K562 (cell line): ENCODE results near the gene TRPC1. TPM values are rescaled to one million over a fixed set of nuclear protein-coding genes. Genes with fewer than 3 reads are reported as not detected.

Source experiments
- ATAC-seq: fragments of 200-7000 bp; cut with Tn5 transposase; 3 replicates; pipeline ENCODE4 v1.9.1; 2020; ENCODE audit warnings: moderate library complexity
- BruUV-seq: library from RNA; stranded (reverse); fragments of 400-500 nt; replicated peaks from 2 replicates; lab custom pipeline; 2021; lab: Mats Ljungman, UMichigan
- CTCF ChIA-PET: fragments of 300-600 bp; formaldehyde crosslinking; extraction: SDS; loops from one replicate; lab custom pipeline; 2021; ENCODE audit warnings: low intra/inter-chr PET ratio; lab: Yijun Ruan, JAX
- POLR2A ChIA-PET: fragments of 300-600, 350-650 bp; sonication (Branson Sonifier 250); formaldehyde crosslinking; extraction: SDS; loops from one replicate; lab custom pipeline; 2021; ENCODE audit warnings: antibody characterized with exemption, inconsistent platforms; lab: Yijun Ruan, JAX
- DNase-seq, 4 experiments: peaks; one replicate each; pipeline versions ENCODE4 v3.0.0 to v3.0.0-alpha.2; 2011 to 2018; ENCODE audit warnings: low spot score in 3 of 4, mixed read lengths in 3 of 4; ENCODE audit errors: extremely low read depth in 1 of 4
- FAIRE-seq: peaks from 2 replicates; lab custom pipeline; 2011; peaks lifted over from hg19 to GRCh38; lab: Jason Lieb, UNC
- H2AFZ ChIP-seq: 2 replicates; pipeline ENCODE4 v1.6.0; 2011; ENCODE audit warnings: low read depth, low read length, control low read depth, inconsistent platforms
- H3K27ac ChIP-seq: fragments of 200-600 bp; 3 replicates; pipeline ENCODE4 v1.8.0; 2011; ENCODE audit warnings: low read depth, mild to moderate bottlenecking, control low read depth, inconsistent platforms, low read length, moderate library complexity, mixed read lengths; ENCODE audit errors: extremely low read depth
- H3K27me3 ChIP-seq, 2 experiments: fragments of 300-600 bp in 1 of 2; 2 replicates in 1 of 2; 3 replicates in 1 of 2; pipeline versions ENCODE4 v1.6.0 to v1.8.0; 2011; ENCODE audit warnings: inconsistent platforms in 2 of 2, low read length in 2 of 2, mild to moderate bottlenecking in 1 of 2, mixed read lengths in 1 of 2, moderate library complexity in 1 of 2; ENCODE audit not compliant: control insufficient read depth in 2 of 2, insufficient read depth in 2 of 2
- H3K36me3 ChIP-seq: fragments of 300-600 bp; 3 replicates; pipeline ENCODE4 v1.8.0; 2011; ENCODE audit warnings: mild to moderate bottlenecking, low read length, inconsistent platforms; ENCODE audit not compliant: control insufficient read depth, insufficient read depth
- H3K4me1 ChIP-seq, 2 experiments: fragments of 200-600 bp in 1 of 2; replicated peaks in 1 of 2; 2 replicates in 1 of 2; 3 replicates in 1 of 2; pipeline versions ENCODE4 v1.5.1 to v1.8.0; 2011; ENCODE audit warnings: inconsistent platforms in 2 of 2, low read length in 2 of 2, mild to moderate bottlenecking in 1 of 2, mixed read lengths in 1 of 2, moderate library complexity in 1 of 2; ENCODE audit not compliant: control insufficient read depth in 2 of 2, insufficient read depth in 2 of 2
- H3K4me2 ChIP-seq: 2 replicates; pipeline ENCODE4 v1.6.1; 2011; ENCODE audit warnings: low read length, control low read depth, inconsistent platforms, mixed read lengths; ENCODE audit not compliant: insufficient read depth
- H3K4me3 ChIP-seq: fragments of 200-600 bp; sonication (generic), shearing (Covaris generic); 2 replicates; pipeline ENCODE4 v1.5.1; 2016; ENCODE audit warnings: control low read depth, inconsistent platforms
- H3K79me2 ChIP-seq: fragments of 200-600 bp; 3 replicates; pipeline ENCODE4 v1.8.0; 2011; ENCODE audit warnings: low read length, inconsistent platforms; ENCODE audit not compliant: control insufficient read depth, insufficient read depth
- H3K9ac ChIP-seq, 2 experiments: 2 replicates each; pipeline versions ENCODE4 v1.6.0 to v1.6.1; 2011; ENCODE audit warnings: low read depth in 2 of 2, low read length in 2 of 2, control low read depth in 1 of 2, inconsistent platforms in 1 of 2, mild to moderate bottlenecking in 1 of 2, mixed read lengths in 1 of 2; ENCODE audit not compliant: insufficient read depth in 1 of 2
- H3K9me1 ChIP-seq: one replicate; pipeline ENCODE4 v1.6.0; 2011; ENCODE audit warnings: inconsistent platforms, mild to moderate bottlenecking, low read length, moderate library complexity; ENCODE audit not compliant: control insufficient read depth, insufficient read depth
- H3K9me3 ChIP-seq: replicated peaks from 2 replicates; pipeline ENCODE4 v1.5.1; 2011; ENCODE audit warnings: low read depth, low read length, inconsistent platforms; ENCODE audit not compliant: control insufficient read depth, insufficient read depth
- H4K20me1 ChIP-seq: replicated peaks from 2 replicates; pipeline ENCODE4 v1.6.1; 2011; ENCODE audit warnings: low read length, inconsistent platforms, mixed read lengths; ENCODE audit not compliant: control insufficient read depth, insufficient read depth
- ATF4 ChIP-seq: fragments of 450-650 bp; formaldehyde crosslinking; IDR thresholded peaks from 2 replicates; pipeline ENCODE4 v1.4.0; 2022; ENCODE audit warnings: mild to moderate bottlenecking, moderate library complexity
- CBX3 ChIP-seq, 2 experiments: IDR thresholded peaks; 1 replicate in 1 of 2; 2 replicates in 1 of 2; pipeline ENCODE4 v1.6.1; 2012; ENCODE audit warnings: inconsistent platforms in 2 of 2, low read length in 2 of 2, borderline replicate concordance in 1 of 2, control low read depth in 1 of 2
- CTCFL ChIP-seq: IDR thresholded peaks from 2 replicates; pipeline ENCODE4 v1.6.1; 2011; ENCODE audit warnings: borderline replicate concordance, low read depth, mild to moderate bottlenecking, moderate library complexity, low read length; ENCODE audit not compliant: insufficient read depth, poor library complexity, severe bottlenecking
- DNMT1 ChIP-seq: fragments of 450-650 bp; IDR thresholded peaks from 2 replicates; pipeline ENCODE4 v1.6.1; 2016; ENCODE audit warnings: antibody characterized with exemption, mild to moderate bottlenecking
- FOXJ2 ChIP-seq: fragments of 200-800 bp; sonication (Bioruptor generic); IDR thresholded peaks from 2 replicates; pipeline ENCODE4 v1.6.1; 2016; ENCODE audit warnings: missing genetic modification characterization, missing compliant biosample characterization
- FOXJ3 ChIP-seq: sonication (generic); formaldehyde crosslinking; IDR thresholded peaks from 2 replicates; pipeline ENCODE4 v1.4.0; 2020; ENCODE audit warnings: mild to moderate bottlenecking, missing genetic modification reagents
- HMGXB4 ChIP-seq: sonication (generic); formaldehyde crosslinking; IDR thresholded peaks from 2 replicates; pipeline ENCODE4 v1.8.1; 2023; ENCODE audit warnings: mild to moderate bottlenecking, missing genetic modification reagents
- SMARCA5 ChIP-seq: fragments of 450-650 bp; IDR thresholded peaks from 2 replicates; pipeline ENCODE4 v1.6.1; 2016
- SOX6 ChIP-seq: fragments of 450-650 bp; IDR thresholded peaks from 2 replicates; pipeline ENCODE4 v1.6.1; 2014; ENCODE audit warnings: mild to moderate bottlenecking
- SRSF3 ChIP-seq: fragments of 200-400 bp; formaldehyde crosslinking; IDR thresholded peaks from 2 replicates; pipeline ENCODE4 v1.6.1; 2016; ENCODE audit warnings: mild to moderate bottlenecking, low read length, moderate library complexity; ENCODE audit not compliant: insufficient read depth
- ZNF347 ChIP-seq: fragments of 450-650 bp; formaldehyde crosslinking; IDR thresholded peaks from 2 replicates; pipeline ENCODE4 v1.4.0; 2020; ENCODE audit warnings: low read depth, mild to moderate bottlenecking, moderate library complexity
- ZNF76 ChIP-seq: fragments of 250-450 bp; sonication (Bioruptor Pico); IDR thresholded peaks from 2 replicates; pipeline ENCODE4 v1.4.0; 2020; ENCODE audit warnings: mild to moderate bottlenecking, moderate library complexity, borderline replicate concordance
- WGBS: fragments of 100-300 bp; shearing (Covaris generic); methylation state at CpG from one replicate; pipeline ENCODE4 v1.1.6; 2016; ENCODE audit warnings: low coverage, mixed read lengths; ENCODE audit not compliant: insufficient coverage; ENCODE audit errors: missing lambda C conversion rate; 5-methylcytosine and 5-hydroxymethylcytosine counted together
- in situ Hi-C: fragments of 300-500 bp; cut with MboI; formaldehyde crosslinking; loops from 4 replicates; pipeline ENCODE4 v1.15.0; 2018; ENCODE audit warnings: inconsistent platforms, mixed read lengths
- intact Hi-C: fragments of 100-400 bp; cut with micrococcal nuclease; formaldehyde crosslinking; loops from 2 replicates; pipeline ENCODE4 v1.14.2; 2022
- polyA plus RNA-seq, 8 experiments: library from polyadenylated mRNA; depleted of rRNA in 4 of 8; stranded (reverse) in 5 of 8; unstranded in 3 of 8; fragments of >200 nt; fragmentation: Nextera tagmentation in 2 of 8; fragmentation: Illumina TruSeq in 1 of 8; extraction: Ambion mirVana in 2 of 8; extraction: Trizol in 1 of 8; gene quantifications; 2 replicates each; pipeline versions ENCODE4 v1.2.1 to v1.2.3, GENCODE V29; 2011 to 2014; ENCODE audit warnings: inconsistent platforms in 1 of 8, missing spikeins in 1 of 8
- total RNA-seq, 7 experiments: library from RNA; depleted of rRNA in 6 of 7; stranded (reverse); fragments of >200 nt in 6 of 7; fragmentation: Illumina TruSeq in 2 of 7; extraction: Trizol in 2 of 7; gene quantifications; 2 replicates each; pipeline versions ENCODE4 v1.2.1 to v1.2.3, GENCODE V29; 2011 to 2021; ENCODE audit warnings: low replicate concordance in 1 of 7

Gene TRPC1
- total and polyA plus RNA-seq, 9 of the 15 experiments (the other 6 are each of a cell fraction or from before 2014, with no cell fraction given), result 1.4 to 6.5 (median 3.0) TPM

- TF ChIP-seq SMARCA5 (no peak), SOX6 (no peak), CBX3 (IDR thresholded peaks at IDR 0.05; ENCODE audit: borderline replicate concordance in 1 of 2, low read length in 2 of 2) (0 out of 3 replicates have a peak, but pooled peaks of 1 of the 2 experiments have one; percentile 19), FOXJ3 (CRISPR knock-in tag) (no peak), FOXJ2 (tag) (no peak)
Observed at GRCh38 chr3:142844339-142844977, 120.6 kb downstream of the TRPC1 start (continued).

GRCh38 chr3:142846779-142847577 lies 123.1 kb downstream of the TRPC1 start:
- Histone ChIP-seq H3K79me2 (no peaks in the 10 kb centered on the region), H3K9me1 (no peaks in the 10 kb centered on the region), H3K9ac (no peak overlapping the region), H3K36me3 (no peaks in the 10 kb centered on the region), H3K4me2 (no peak overlapping the region), H3K4me1 (no peaks in the 10 kb centered on the region; a peak in 4 of 5 replicates), H3K27ac (no peak overlapping the region), H3K4me3 (no peak overlapping the region), H2AFZ (no peak overlapping the region), H3K27me3 (no peaks in the 10 kb centered on the region), H3K9me3 (no peaks in the 10 kb centered on the region), H4K20me1 (no peaks in the 10 kb centered on the region)
- FAIRE-seq (no peak), ATAC-seq (no peak), DNase-seq (no peak)
- WGBS, result 0% methylated on average over 2 of the region's 2 CpGs
- in situ Hi-C loops (no loop called here), intact Hi-C loops (loop anchor here (5.0 kb wide), 1 partner anchor 60 kb away; no protein-coding TSS in a partner anchor)
- POLR2A ChIA-PET, result interaction anchor here (1.1 kb wide), 1 partner anchor 19 kb away, joined by 4 read pairs; no protein-coding TSS in a partner anchor
- BruUV-seq, result no TSS peak
- CTCF ChIA-PET, result interaction anchor here (0.6 kb wide), 1 partner anchor 528 kb away, joined by 3 read pairs; no protein-coding TSS in a partner anchor
- no peak for TF ChIP-seq ZNF347
- no peak for TF ChIP-seq HMGXB4 (CRISPR knock-in tag)
- no peak for TF ChIP-seq ZNF76 (CRISPR knock-in tag)
- no peak for TF ChIP-seq ATF4
- no peak for TF ChIP-seq SRSF3
- TF ChIP-seq DNMT1, result no peak
- TF ChIP-seq CTCFL, result no peak
